DOHH2 (cell line): Measurements from ENCODE around the gene CPN2.

ENCODE experiments used
- CTCF ChIP-seq: fragments of 200-600 bp; sonication (generic); IDR thresholded peaks from one replicate; pipeline ENCODE4 v1.5.1; 2014; ENCODE audit warnings: antibody characterized with exemption, mild to moderate bottlenecking, low read depth, low read length; ENCODE audit not compliant: poor library complexity, severe bottlenecking
- EZH2phosphoT487 ChIP-seq: fragments of 200-600 bp; sonication (generic); IDR thresholded peaks from 2 replicates; pipeline ENCODE4 v1.6.1; 2017; ENCODE audit warnings: borderline replicate concordance, mild to moderate bottlenecking, antibody characterized with exemption, low read length, moderate library complexity, mixed read lengths

GRCh38 chr3:194344012-194344411 lies 7.1 kb downstream of the CPN2 start:
- no peak for TF ChIP-seq EZH2phosphoT487
- peak; percentile 93 for TF ChIP-seq CTCF
